Neural crest cell (in vitro differentiated cells): ENCODE results near the gene PUM1. TPM values are rescaled to one million over a fixed set of nuclear protein-coding genes. Genes with fewer than 3 reads are reported as not detected.

ENCODE experiments used
- DNase-seq: peaks from one replicate; pipeline ENCODE4 v3.0.0; 2021; ENCODE audit warnings: low read depth, mixed read lengths, low spot score
- H3K27ac Mint-ChIP-seq: one replicate; pipeline ENCODE4 v1.8.0; 2021; ENCODE audit warnings: mild to moderate bottlenecking, mixed read lengths; ENCODE audit not compliant: unreplicated experiment
- H3K27me3 Mint-ChIP-seq: 2 replicates; pipeline ENCODE4 v1.8.0; 2021; ENCODE audit warnings: low read depth, mild to moderate bottlenecking, mixed read lengths
- H3K36me3 Mint-ChIP-seq: 2 replicates; pipeline ENCODE4 v1.8.0; 2021; ENCODE audit warnings: low read depth, mild to moderate bottlenecking, mixed read lengths
- H3K4me1 Mint-ChIP-seq: 2 replicates; pipeline ENCODE4 v1.8.0; 2021; ENCODE audit warnings: mixed read lengths
- H3K4me3 Mint-ChIP-seq: one replicate; pipeline ENCODE4 v1.8.0; 2021; ENCODE audit warnings: mild to moderate bottlenecking, mixed read lengths
- H3K9me3 Mint-ChIP-seq: 2 replicates; pipeline ENCODE4 v1.8.0; 2021; ENCODE audit warnings: mixed read lengths
- CTCF ChIP-seq: fragments of 200-600 bp; sonication (generic); conservative IDR thresholded peaks from 2 replicates; pipeline ENCODE4 v1.5.0; 2021; ENCODE audit warnings: antibody characterized with exemption, mild to moderate bottlenecking
- total RNA-seq: library from RNA; stranded (reverse); gene quantifications from 2 replicates; pipeline ENCODE4 v1.2.1, GENCODE V29; 2021

Gene PUM1
- total RNA-seq, 1 donor from 2014 or later, result 164 TPM

DNA sequence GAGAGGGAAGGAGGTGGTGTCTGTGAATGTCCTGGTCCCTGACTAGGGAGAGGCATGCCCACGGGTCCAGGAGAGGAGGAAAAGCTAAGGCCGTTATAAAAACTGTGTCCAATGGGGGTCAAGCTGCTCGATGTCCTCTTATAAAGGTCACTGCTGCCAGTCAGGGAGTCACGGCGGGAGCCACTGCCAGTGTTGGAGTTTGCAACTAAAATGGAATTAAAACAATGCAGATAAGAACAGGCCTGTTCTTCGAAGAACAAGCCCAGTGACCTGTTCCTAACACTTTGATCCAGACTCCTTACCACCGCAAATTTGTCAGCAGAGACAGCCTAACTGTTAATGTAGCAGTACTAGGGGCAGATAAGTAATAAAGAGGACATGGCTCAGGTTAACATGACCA lies 100.8 kb downstream of the PUM1 start:
- no peaks in the 10 kb centered on the region for H3K9me3 Mint-ChIP-seq
- H3K4me1 Mint-ChIP-seq, result peaks cover 7% of the 10 kb centered on the region
- H3K36me3 Mint-ChIP-seq, result peaks cover 35% of the 10 kb centered on the region
- H3K27me3 Mint-ChIP-seq, result no peaks in the 10 kb centered on the region
- no peak overlapping the region for H3K4me3 Mint-ChIP-seq
- H3K27ac Mint-ChIP-seq, result no peak overlapping the region
- DNase-seq, result no peak
- TF ChIP-seq CTCF, result no peak

DNA sequence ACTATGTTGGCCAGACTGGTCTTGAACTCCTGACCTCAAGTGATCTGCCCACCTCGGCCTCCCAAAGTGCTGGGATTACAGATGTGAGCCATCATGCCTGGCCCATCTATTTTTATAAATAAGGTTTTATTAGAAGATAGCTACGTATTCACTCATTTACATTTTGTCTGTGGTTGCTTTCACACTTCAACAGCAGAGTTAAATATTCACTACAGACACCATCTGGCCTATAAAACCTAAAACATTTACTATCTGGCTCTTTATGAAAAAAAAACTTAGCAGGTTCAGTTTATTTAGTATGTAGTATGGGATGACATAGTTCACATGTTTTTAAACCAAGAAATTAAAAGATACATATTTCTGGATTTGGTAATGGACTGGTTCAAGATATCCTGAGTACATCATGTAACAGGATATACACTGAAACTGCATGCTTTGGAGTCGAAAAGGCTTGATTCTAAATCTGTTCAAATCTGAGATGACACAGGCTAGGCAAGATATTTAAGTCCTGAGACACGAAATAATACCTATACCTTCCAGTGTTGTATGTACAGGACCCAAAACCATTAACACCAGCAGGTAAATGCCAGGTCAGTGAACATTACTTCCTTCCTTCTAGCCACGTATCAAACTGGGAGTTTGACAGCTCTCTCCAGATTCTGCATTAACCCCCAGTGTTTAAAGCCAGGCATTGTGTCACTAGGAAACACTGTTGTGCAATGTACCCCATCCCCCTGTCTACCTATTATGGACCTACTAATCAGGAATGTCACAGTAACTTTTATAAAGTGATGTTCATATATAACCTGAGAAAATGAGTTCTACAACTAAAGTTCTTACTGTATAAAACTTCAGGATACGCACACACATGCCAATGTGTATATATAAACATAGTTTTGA lies 102.7 kb downstream of the PUM1 start:
- no peak for TF ChIP-seq CTCF
- Mint-ChIP-seq H3K36me3 (peaks cover 32% of the 10 kb centered on the region), H3K9me3 (no peaks in the 10 kb centered on the region), H3K4me3 (no peak overlapping the region), H3K4me1 (peaks cover 7% of the 10 kb centered on the region), H3K27ac (no peak overlapping the region), H3K27me3 (no peaks in the 10 kb centered on the region)
- DNase-seq, result no peak

DNA sequence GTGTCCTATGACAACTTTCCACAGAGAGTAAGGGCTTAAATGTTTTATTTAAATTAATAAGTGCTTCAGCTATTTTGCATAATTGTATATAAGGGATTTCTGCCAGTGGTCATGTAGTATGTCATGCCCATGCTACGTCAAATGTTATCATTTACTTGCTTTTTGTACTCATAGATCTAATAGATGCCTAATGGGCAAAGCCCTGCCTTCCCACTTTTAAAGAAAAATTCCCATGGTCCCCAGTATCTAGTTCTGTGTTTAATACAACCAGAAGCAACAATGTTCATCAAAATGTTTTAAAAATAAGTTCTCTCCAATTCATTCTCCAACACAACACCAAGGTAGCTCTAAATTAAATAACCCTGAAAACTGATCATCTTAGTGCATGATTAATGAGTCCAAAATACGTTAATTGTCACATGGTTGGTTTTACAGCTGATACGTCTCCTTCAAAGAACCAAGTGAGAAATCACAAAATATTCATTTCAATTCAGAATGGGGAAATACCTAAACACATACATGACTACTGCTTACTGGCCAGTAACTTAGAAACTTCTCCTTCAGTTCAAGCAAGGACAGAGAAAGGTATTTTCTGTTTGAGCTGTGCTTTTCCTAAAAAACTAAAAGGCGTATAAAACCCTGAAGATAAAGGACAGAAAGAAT lies 107.8 kb downstream of the PUM1 start:
- Mint-ChIP-seq H3K4me3 (no peak overlapping the region), H3K4me1 (no peaks in the 10 kb centered on the region), H3K27me3 (no peaks in the 10 kb centered on the region), H3K36me3 (peaks cover 29% of the 10 kb centered on the region), H3K9me3 (no peaks in the 10 kb centered on the region), H3K27ac (peak overlapping the region; percentile 20)
- no peak for TF ChIP-seq CTCF
- DNase-seq, result no peak

DNA sequence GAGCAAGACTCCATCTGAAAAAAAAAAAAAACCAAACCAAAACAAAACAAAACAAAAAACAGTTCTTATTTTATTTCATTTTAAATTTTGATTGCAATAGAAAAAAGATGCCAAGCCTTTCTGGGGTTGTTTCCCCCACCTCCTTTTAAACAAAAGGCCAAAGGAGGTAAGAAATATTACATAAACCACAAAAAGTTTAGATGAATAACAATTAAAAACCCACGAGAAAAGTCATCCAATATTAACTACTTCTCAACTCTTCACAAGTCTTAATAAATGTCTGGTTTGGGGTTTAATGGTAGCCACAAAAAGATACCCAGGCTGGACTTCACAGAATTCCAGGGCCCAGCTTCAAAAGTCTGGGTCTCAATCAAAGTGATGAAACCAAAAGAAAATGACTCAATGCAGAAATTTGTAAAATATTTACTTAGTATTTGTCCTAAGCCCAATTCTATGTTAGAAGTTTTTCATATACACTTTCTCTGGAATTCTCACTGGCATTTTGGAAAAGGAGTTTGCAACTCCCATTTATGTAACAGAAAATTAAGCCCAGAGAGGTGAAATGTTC lies 110.0 kb downstream of the PUM1 start:
- no peak for DNase-seq
- H3K36me3 Mint-ChIP-seq, result peaks cover 36% of the 10 kb centered on the region
- H3K27ac Mint-ChIP-seq, result no peak overlapping the region
- H3K27me3 Mint-ChIP-seq, result no peaks in the 10 kb centered on the region
- H3K4me3 Mint-ChIP-seq, result no peak overlapping the region
- no peak for TF ChIP-seq CTCF
- no peaks in the 10 kb centered on the region for H3K9me3 Mint-ChIP-seq
- H3K4me1 Mint-ChIP-seq, result peaks cover 6% of the 10 kb centered on the region

GRCh38 chr1:30953685-30954084 lies 111.8 kb downstream of the PUM1 start:
- Mint-ChIP-seq H3K36me3 (peaks cover 35% of the 10 kb centered on the region), H3K27ac (no peak overlapping the region), H3K9me3 (no peaks in the 10 kb centered on the region), H3K4me1 (peaks cover 6% of the 10 kb centered on the region), H3K4me3 (no peak overlapping the region), H3K27me3 (no peaks in the 10 kb centered on the region)
- TF ChIP-seq CTCF, result no peak
- DNase-seq, result no peak
